ENCODE results near the gene EDN2. TPM values are rescaled to one million over a fixed set of nuclear protein-coding genes. Genes with fewer than 3 reads are reported as not detected.

EDN2 gene
- total and polyA plus RNA-seq, 2 donors (not counting 1 experiment from before 2014, with no cell fraction given) = not detected

DNA sequence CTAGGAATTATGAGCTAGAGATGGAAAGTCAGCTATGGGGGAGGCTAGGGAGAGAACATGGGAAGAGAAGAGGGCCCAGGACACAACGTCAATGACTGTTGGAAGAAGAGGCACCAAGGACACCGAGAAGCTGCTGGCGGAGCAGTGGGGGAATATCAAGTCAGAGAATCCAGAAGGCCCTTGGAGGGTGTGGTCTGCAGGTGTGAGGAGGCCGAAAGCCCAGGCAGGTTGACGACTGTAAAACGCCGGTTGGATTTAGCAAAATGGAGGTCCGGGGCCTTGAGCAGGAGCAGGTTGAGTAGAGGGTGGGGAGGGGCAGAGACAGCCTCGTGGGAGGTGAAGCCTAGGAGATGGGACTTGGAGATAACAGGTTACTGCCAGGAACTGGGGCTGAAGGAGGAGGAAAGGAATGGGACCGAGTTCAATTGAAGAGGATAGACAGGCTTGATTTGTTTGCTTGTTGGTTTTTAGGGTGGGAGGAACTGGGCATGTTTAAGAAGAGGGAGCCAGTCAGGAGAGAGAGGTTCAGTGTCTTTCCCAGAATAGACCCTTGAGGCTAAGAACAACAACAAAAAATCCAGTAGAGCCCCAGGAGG is 35.1 kb downstream of the EDN2 start:
- 86% methylated on average over 10 of the region's 10 CpGs for WGBS (ENCODE audit: insufficient coverage)
- no peaks in the 10 kb centered on the region for H3K79me2 ChIP-seq (ENCODE audit: control insufficient read depth, insufficient read depth, low read length)
- Mint-ChIP-seq H3K4me1 (no peaks in the 10 kb centered on the region), H3K9me3 (ENCODE audit: insufficient read depth) (no peaks in the 10 kb centered on the region), H3K27me3 (peaks cover 12% of the 10 kb centered on the region), H3K4me3 (no peak overlapping the region), H3K27ac (no peak overlapping the region)
- ATAC-seq (ENCODE audit: low read depth) (no peak), DNase-seq (no peak)
- no peak overlapping the region for H2AFZ ChIP-seq (ENCODE audit: insufficient read depth, low read depth, low read length, poor library complexity, severe bottlenecking)
- H3K9ac ChIP-seq (ENCODE audit: low read length) = no peak overlapping the region
- TF ChIP-seq, protein P1, sequence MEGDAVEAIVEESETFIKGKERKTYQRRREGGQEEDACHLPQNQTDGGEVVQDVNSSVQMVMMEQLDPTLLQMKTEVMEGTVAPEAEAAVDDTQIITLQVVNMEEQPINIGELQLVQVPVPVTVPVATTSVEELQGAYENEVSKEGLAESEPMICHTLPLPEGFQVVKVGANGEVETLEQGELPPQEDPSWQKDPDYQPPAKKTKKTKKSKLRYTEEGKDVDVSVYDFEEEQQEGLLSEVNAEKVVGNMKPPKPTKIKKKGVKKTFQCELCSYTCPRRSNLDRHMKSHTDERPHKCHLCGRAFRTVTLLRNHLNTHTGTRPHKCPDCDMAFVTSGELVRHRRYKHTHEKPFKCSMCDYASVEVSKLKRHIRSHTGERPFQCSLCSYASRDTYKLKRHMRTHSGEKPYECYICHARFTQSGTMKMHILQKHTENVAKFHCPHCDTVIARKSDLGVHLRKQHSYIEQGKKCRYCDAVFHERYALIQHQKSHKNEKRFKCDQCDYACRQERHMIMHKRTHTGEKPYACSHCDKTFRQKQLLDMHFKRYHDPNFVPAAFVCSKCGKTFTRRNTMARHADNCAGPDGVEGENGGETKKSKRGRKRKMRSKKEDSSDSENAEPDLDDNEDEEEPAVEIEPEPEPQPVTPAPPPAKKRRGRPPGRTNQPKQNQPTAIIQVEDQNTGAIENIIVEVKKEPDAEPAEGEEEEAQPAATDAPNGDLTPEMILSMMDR (IDR thresholded peaks at IDR 0.05) = no peak
- TF ChIP-seq EZH2 (IDR thresholded peaks at IDR 0.05; ENCODE audit: borderline replicate concordance, insufficient read depth, low read depth, low read length, poor library complexity, severe bottlenecking) = no peak
- no peak overlapping the region for H3K4me3 ChIP-seq (ENCODE audit: control extremely low read depth in 1 of 5, extremely low read depth in 1 of 5, insufficient read depth in 1 of 5, low read depth in 2 of 5, low read length in 4 of 5)
- intact Hi-C loops (cut with micrococcal nuclease) = no loop called here
- ChIA-PET POLR2A (no interaction called here), CTCF (no interaction called here)
- no peaks in the 10 kb centered on the region for H3K4me1 ChIP-seq (ENCODE audit: control insufficient read depth in 2 of 2, insufficient read depth in 2 of 2, low read length in 2 of 2)
- peaks cover 0 to 11% (median 6%) of the 10 kb centered on the region in 3 donors for H3K9me3 ChIP-seq (ENCODE audit: control extremely low read depth in 1 of 3, control insufficient read depth in 2 of 3, insufficient read depth in 1 of 3, low read length in 2 of 3)
- H3K27ac ChIP-seq (ENCODE audit: low read length in 2 of 2) = no peak overlapping the region
- H3K36me3 ChIP-seq (replicated peaks in 1 of 2; ENCODE audit: control extremely low read depth in 1 of 2, control insufficient read depth in 1 of 2, extremely low read depth in 1 of 2, insufficient read depth in 2 of 2, low read length in 1 of 2) = no peaks in the 10 kb centered on the region
- no peak overlapping the region for H3K4me2 ChIP-seq (replicated peaks; ENCODE audit: low read depth, low read length, poor library complexity, severe bottlenecking)
- H4K20me1 ChIP-seq (ENCODE audit: control insufficient read depth, insufficient read depth, low read length, poor library complexity, severe bottlenecking) = no peaks in the 10 kb centered on the region
- H3K27me3 ChIP-seq (replicated peaks in 1 of 4; ENCODE audit: control extremely low read depth in 1 of 4, control insufficient read depth in 3 of 4, insufficient read depth in 4 of 4, low read length in 3 of 4) = peaks cover 0 to 4% (median 0%) of the 10 kb centered on the region in 4 experiments

DNA sequence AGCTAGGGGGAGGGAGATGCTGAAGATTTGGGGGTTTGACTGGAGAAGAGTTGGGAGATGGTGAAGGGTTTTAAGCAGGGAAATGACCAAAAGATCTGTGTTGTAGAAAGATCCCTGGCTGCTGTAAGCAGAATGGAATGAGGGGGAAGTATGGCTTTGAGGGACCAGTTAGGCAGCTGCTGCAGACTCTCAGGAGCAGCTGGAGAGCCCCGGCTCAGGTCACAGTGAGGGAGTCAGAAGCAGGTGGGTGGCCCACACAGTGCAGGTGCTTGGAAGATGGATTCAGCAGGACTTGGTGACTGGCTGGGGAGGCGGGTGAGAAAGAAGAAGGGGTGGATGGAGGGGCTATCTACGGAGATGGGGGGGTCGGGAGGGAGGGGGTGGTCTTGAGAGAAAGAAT is 35.7 kb downstream of the EDN2 start:
- H3K9me3 Mint-ChIP-seq (ENCODE audit: insufficient read depth) = no peaks in the 10 kb centered on the region
- ChIA-PET POLR2A (no interaction called here), CTCF (no interaction called here)
- H3K4me1 ChIP-seq (ENCODE audit: control insufficient read depth in 2 of 2, insufficient read depth in 2 of 2, low read length in 2 of 2) = no peaks in the 10 kb centered on the region
- no peak overlapping the region for H2AFZ ChIP-seq (ENCODE audit: insufficient read depth, low read depth, low read length, poor library complexity, severe bottlenecking)
- H3K9ac ChIP-seq (ENCODE audit: low read length) = no peak overlapping the region
- no peak overlapping the region for H3K27ac Mint-ChIP-seq
- H3K27ac ChIP-seq (ENCODE audit: low read length in 2 of 2) = no peak overlapping the region
- no peak overlapping the region for H3K4me3 Mint-ChIP-seq
- DNase-seq = no peak
- peaks cover 12% of the 10 kb centered on the region for H3K27me3 Mint-ChIP-seq
- no peaks in the 10 kb centered on the region for H3K79me2 ChIP-seq (ENCODE audit: control insufficient read depth, insufficient read depth, low read length)
- H4K20me1 ChIP-seq (ENCODE audit: control insufficient read depth, insufficient read depth, low read length, poor library complexity, severe bottlenecking) = no peaks in the 10 kb centered on the region
- no peak for TF ChIP-seq EZH2 (IDR thresholded peaks at IDR 0.05; ENCODE audit: borderline replicate concordance, insufficient read depth, low read depth, low read length, poor library complexity, severe bottlenecking)
- TF ChIP-seq, protein P1 (IDR thresholded peaks at IDR 0.05) = no peak
- peaks cover 0 to 14% (median 12%) of the 10 kb centered on the region in 3 donors for H3K9me3 ChIP-seq (ENCODE audit: control extremely low read depth in 1 of 3, control insufficient read depth in 2 of 3, insufficient read depth in 1 of 3, low read length in 2 of 3)
- intact Hi-C loops (cut with micrococcal nuclease) = no loop called here
- peaks cover 0 to 7% (median 0%) of the 10 kb centered on the region in 4 experiments for H3K27me3 ChIP-seq (replicated peaks in 1 of 4; ENCODE audit: control extremely low read depth in 1 of 4, control insufficient read depth in 3 of 4, insufficient read depth in 4 of 4, low read length in 3 of 4)
- no peaks in the 10 kb centered on the region for H3K4me1 Mint-ChIP-seq
- no peak overlapping the region for H3K4me2 ChIP-seq (replicated peaks; ENCODE audit: low read depth, low read length, poor library complexity, severe bottlenecking)
- no peaks in the 10 kb centered on the region for H3K36me3 ChIP-seq (replicated peaks in 1 of 2; ENCODE audit: control extremely low read depth in 1 of 2, control insufficient read depth in 1 of 2, extremely low read depth in 1 of 2, insufficient read depth in 2 of 2, low read length in 1 of 2)
- H3K4me3 ChIP-seq (ENCODE audit: control extremely low read depth in 1 of 5, extremely low read depth in 1 of 5, insufficient read depth in 1 of 5, low read depth in 2 of 5, low read length in 4 of 5) = no peak overlapping the region
- ATAC-seq (ENCODE audit: low read depth) = no peak
- 90% methylated on average over 4 of the region's 4 CpGs for WGBS (ENCODE audit: insufficient coverage)

All from B cell (primary cell).